ENCODE measurements around the gene EEPD1. TPM values are rescaled to one million over a fixed set of nuclear protein-coding genes. Genes with fewer than 3 reads are reported as not detected.
A peak's percentile ranks its signal among the peaks of the same experiment; 100 is the strongest.

The EEPD1 gene
- total and polyA plus RNA-seq, 4 donors: 2.3 to 12.3 (median 7.1) TPM

- Histone ChIP-seq H3K9me3 (ENCODE audit: control insufficient read depth in 4 of 4, low read length in 3 of 4) (no peaks in the 10 kb centered on the region), H3K4me3 (ENCODE audit: low read depth in 1 of 3, low read length in 3 of 3) (no peak overlapping the region), H3K27ac (ENCODE audit: low read depth in 1 of 2, low read length in 2 of 2) (no peak overlapping the region), H3K9ac (ENCODE audit: low read depth in 1 of 2, low read length in 2 of 2) (no peak overlapping the region), H3K36me3 (ENCODE audit: control insufficient read depth in 4 of 4, insufficient read depth in 3 of 4, low read depth in 1 of 4, low read length in 3 of 4) (no peaks in the 10 kb centered on the region), H3K27me3 (ENCODE audit: control insufficient read depth in 4 of 4, insufficient read depth in 4 of 4, low read length in 3 of 4) (no peaks in the 10 kb centered on the region), H3K4me1 (ENCODE audit: control insufficient read depth in 4 of 4, insufficient read depth in 4 of 4, low read length in 3 of 4) (peaks cover 12 to 42% (median 25%) of the 10 kb centered on the region in 4 donors)
- TF ChIP-seq JUND (IDR thresholded peaks at IDR 0.05): no peak
- no peak for DNase-seq (ENCODE audit: low spot score)
- 63% methylated on average over 8 of the region's 8 CpGs for WGBS
Observed at GRCh38 chr7:36203071-36203790, 50.2 kb downstream of the EEPD1 start.

GRCh38 chr7:36204044-36204663 lies 51.1 kb downstream of the EEPD1 start:
- Histone ChIP-seq H3K36me3 (ENCODE audit: control insufficient read depth in 4 of 4, insufficient read depth in 3 of 4, low read depth in 1 of 4, low read length in 3 of 4) (no peaks in the 10 kb centered on the region), H3K9me3 (ENCODE audit: control insufficient read depth in 4 of 4, low read length in 3 of 4) (no peaks in the 10 kb centered on the region), H3K9ac (ENCODE audit: low read depth in 1 of 2, low read length in 2 of 2) (no peak overlapping the region), H3K27ac (ENCODE audit: low read depth in 1 of 2, low read length in 2 of 2) (no peak overlapping the region), H3K4me3 (ENCODE audit: low read depth in 1 of 3, low read length in 3 of 3) (no peak overlapping the region), H3K27me3 (ENCODE audit: control insufficient read depth in 4 of 4, insufficient read depth in 4 of 4, low read length in 3 of 4) (no peaks in the 10 kb centered on the region), H3K4me1 (ENCODE audit: control insufficient read depth in 4 of 4, insufficient read depth in 4 of 4, low read length in 3 of 4) (peaks cover 12 to 49% (median 25%) of the 10 kb centered on the region in 4 donors)
- WGBS: 87% methylated on average over 5 of the region's 5 CpGs
- DNase-seq (ENCODE audit: low spot score): no peak
- no peak for TF ChIP-seq TAF1 (conservative IDR thresholded peaks at IDR 0.05)
- no peak for TF ChIP-seq ZBTB33 (IDR thresholded peaks at IDR 0.05)

- Histone ChIP-seq H3K27ac (ENCODE audit: low read depth in 1 of 2, low read length in 2 of 2) (peak overlapping the region; percentile 14 to 35), H3K27me3 (ENCODE audit: control insufficient read depth in 4 of 4, insufficient read depth in 4 of 4, low read length in 3 of 4) (no peaks in the 10 kb centered on the region), H3K9me3 (ENCODE audit: control insufficient read depth in 4 of 4, low read length in 3 of 4) (no peaks in the 10 kb centered on the region), H3K9ac (ENCODE audit: low read depth in 1 of 2, low read length in 2 of 2) (no peak overlapping the region), H3K4me3 (ENCODE audit: low read depth in 1 of 3, low read length in 3 of 3) (no peak overlapping the region), H3K36me3 (ENCODE audit: control insufficient read depth in 4 of 4, insufficient read depth in 3 of 4, low read depth in 1 of 4, low read length in 3 of 4) (no peaks in the 10 kb centered on the region), H3K4me1 (ENCODE audit: control insufficient read depth in 4 of 4, insufficient read depth in 4 of 4, low read length in 3 of 4) (peaks cover 12 to 49% (median 25%) of the 10 kb centered on the region in 4 donors)
- WGBS: 92% methylated on average over 6 of the region's 6 CpGs
- no peak for DNase-seq (ENCODE audit: low spot score)
- TF ChIP-seq ATF3 (IDR thresholded peaks at IDR 0.05) (no peak), FOXA1 (IDR thresholded peaks at IDR 0.05) (no peak), CTCF (IDR thresholded peaks at IDR 0.05; ENCODE audit: low read depth, low read length, missing input control) (no peak), MAX (IDR thresholded peaks at IDR 0.05) (no peak), RAD21 (IDR thresholded peaks at IDR 0.05) (no peak), YY1 (IDR thresholded peaks at IDR 0.05) (no peak), REST (IDR thresholded peaks at IDR 0.05) (no peak), HNF4G (IDR thresholded peaks at IDR 0.05) (no peak), GABPA (IDR thresholded peaks at IDR 0.05 in 1 of 2, conservative IDR thresholded peaks at IDR 0.05 in 1 of 2) (no peak), HNF4A (conservative IDR thresholded peaks at IDR 0.05) (no peak), SP1 (IDR thresholded peaks at IDR 0.05) (no peak), NR2F2 (IDR thresholded peaks at IDR 0.05) (no peak), EGR1 (IDR thresholded peaks at IDR 0.05; ENCODE audit: low read depth in 2 of 2) (no peak)
Observed at GRCh38 chr7:36204929-36205635, 52.0 kb downstream of the EEPD1 start.

Data from liver (tissue), 9 donors.